Transverse colon (tissue), 3 donors: ENCODE data around the gene MSI2.
A peak's percentile ranks its signal among the peaks of the same experiment; 100 is the strongest.

Experiments used
- CTCF ChIP-seq, 5 experiments: fragments of 200-600 bp in 3 of 5; fragments of 450-650 bp in 2 of 5; sonication (generic) in 3 of 5; IDR thresholded peaks; 1 replicate in 2 of 5; 2 replicates in 3 of 5; pipeline ENCODE4 v1.5.1; 2016 to 2017; ENCODE audit warnings: antibody characterized with exemption in 5 of 5, inconsistent platforms in 3 of 5, mild to moderate bottlenecking in 2 of 5, moderate library complexity in 1 of 5
- EP300 ChIP-seq: sonication (generic); formaldehyde crosslinking; IDR thresholded peaks from one replicate; pipeline ENCODE4 v1.6.1; 2017; ENCODE audit warnings: antibody characterized with exemption, low read depth
- POLR2A ChIP-seq: fragments of 450-650 bp; IDR thresholded peaks from one replicate; pipeline ENCODE4 v1.6.1; 2016; ENCODE audit warnings: antibody characterized with exemption, mild to moderate bottlenecking, moderate library complexity

- peak; percentile 62 to 83 (median 74) for TF ChIP-seq CTCF (IDR thresholded peaks at IDR 0.05)
- TF ChIP-seq POLR2A, result no peak
- no peak for TF ChIP-seq EP300
Observed at GRCh38 chr17:57597531-57598453, 341.5 kb downstream of the MSI2 start.
